GM12878 (cell line): ENCODE measurements around the gene FTO. TPM values are rescaled to one million over a fixed set of nuclear protein-coding genes. Genes with fewer than 3 reads are reported as not detected.

Source experiments
- ATAC-seq: fragments of 200-7000 bp; cut with Tn5 transposase; 3 replicates; pipeline ENCODE4 v1.9.1; 2020; ENCODE audit warnings: mild to moderate bottlenecking, moderate library complexity
- BruUV-seq: library from RNA; stranded (reverse); fragments of 400-500 nt; replicated peaks from 2 replicates; lab custom pipeline; 2021; lab: Mats Ljungman, UMichigan
- CTCF ChIA-PET: fragments of 300-600 bp; sonication (Branson Sonifier 250); formaldehyde crosslinking; extraction: SDS; loops from one replicate; lab custom pipeline; 2021; ENCODE audit warnings: inconsistent platforms; lab: Yijun Ruan, JAX
- POLR2A ChIA-PET: fragments of 350-600 bp; formaldehyde crosslinking; extraction: SDS; loops from one replicate; lab custom pipeline; 2021; ENCODE audit warnings: inconsistent platforms; lab: Charles Lee
- RAD21 ChIA-PET: fragments of 300-600 bp; sonication (Branson Sonifier 250); formaldehyde crosslinking; loops from one replicate; lab custom pipeline; 2023; ENCODE audit warnings: antibody characterized with exemption; ENCODE audit not compliant: unreplicated experiment; lab: Charles Lee
- SMC1A ChIA-PET: fragments of 300-600 bp; sonication (Branson Sonifier 250); formaldehyde crosslinking; loops from one replicate; lab custom pipeline; 2023; ENCODE audit not compliant: unreplicated experiment, uncharacterized antibody; lab: Charles Lee
- DNase-seq: peaks from one replicate; pipeline ENCODE4 v3.0.0-alpha.2; 2011; ENCODE audit warnings: low read depth, low spot score
- FAIRE-seq: peaks from 3 replicates; lab custom pipeline; 2011; peaks lifted over from hg19 to GRCh38; lab: Jason Lieb, UNC
- H2AFZ ChIP-seq: 2 replicates; pipeline ENCODE4 v1.6.0; 2011; ENCODE audit warnings: low read depth, low read length, control low read depth; ENCODE audit not compliant: control insufficient read depth
- H3K27ac ChIP-seq: 2 replicates; pipeline ENCODE4 v1.5.1; 2011; ENCODE audit warnings: control low read depth; ENCODE audit not compliant: control insufficient read depth, insufficient read depth
- H3K27me3 ChIP-seq, 2 experiments: replicated peaks in 1 of 2; 2 replicates each; pipeline versions ENCODE4 v1.6.0 to v1.6.1; 2011; ENCODE audit warnings: low read length in 1 of 2; ENCODE audit not compliant: control insufficient read depth in 2 of 2, insufficient read depth in 2 of 2
- H3K36me3 ChIP-seq, 2 experiments: 2 replicates each; pipeline ENCODE4 v1.5.1; 2011; ENCODE audit warnings: low read length in 1 of 2; ENCODE audit not compliant: control insufficient read depth in 2 of 2, insufficient read depth in 2 of 2
- H3K4me1 ChIP-seq: 2 replicates; pipeline ENCODE4 v1.6.1; 2011; ENCODE audit warnings: mild to moderate bottlenecking, low read length, moderate library complexity, mixed read lengths; ENCODE audit not compliant: control insufficient read depth, insufficient read depth
- H3K4me2 ChIP-seq: 2 replicates; pipeline ENCODE4 v1.6.0; 2011; ENCODE audit warnings: control low read depth; ENCODE audit not compliant: control insufficient read depth, insufficient read depth
- H3K4me3 ChIP-seq: fragments of 200-600 bp; sonication (generic); 2 replicates; pipeline ENCODE4 v1.5.1; 2016
- H3K79me2 ChIP-seq: 2 replicates; pipeline ENCODE4 v1.6.0; 2011; ENCODE audit warnings: low read length; ENCODE audit not compliant: control insufficient read depth, insufficient read depth
- H3K9ac ChIP-seq: 2 replicates; pipeline ENCODE4 v1.8.0; 2011; ENCODE audit warnings: low read length, control low read depth, mixed read lengths; ENCODE audit not compliant: control insufficient read depth, insufficient read depth
- H3K9me3 ChIP-seq: replicated peaks from 3 replicates; pipeline ENCODE4 v1.5.1; 2011; ENCODE audit warnings: mild to moderate bottlenecking, low read length; ENCODE audit not compliant: control insufficient read depth, insufficient read depth
- H4K20me1 ChIP-seq: 2 replicates; pipeline ENCODE4 v1.6.0; 2011; ENCODE audit not compliant: control insufficient read depth, insufficient read depth
- MXI1 ChIP-seq: fragments of 150-350 bp; IDR thresholded peaks from 2 replicates; pipeline ENCODE4 v1.6.1; 2011; ENCODE audit warnings: low read depth, mild to moderate bottlenecking, inconsistent platforms, low read length, improper control_type of control experiment
- PAX8 ChIP-seq: fragments of 450-650 bp; IDR thresholded peaks from 2 replicates; pipeline ENCODE4 v1.6.1; 2017; ENCODE audit warnings: mild to moderate bottlenecking, moderate library complexity
- RAD21 ChIP-seq: IDR thresholded peaks from 2 replicates; pipeline ENCODE4 v1.6.1; 2011; ENCODE audit warnings: mild to moderate bottlenecking, low read depth, low read length, moderate library complexity; ENCODE audit not compliant: insufficient read depth
- RAD51 ChIP-seq: fragments of 450-650 bp; IDR thresholded peaks from 2 replicates; pipeline ENCODE4 v1.6.1; 2016; ENCODE audit warnings: moderate library complexity, mild to moderate bottlenecking, inconsistent platforms
- RB1 ChIP-seq: fragments of 450-650 bp; formaldehyde crosslinking; IDR thresholded peaks from 2 replicates; pipeline ENCODE4 v1.6.1; 2017; ENCODE audit warnings: mild to moderate bottlenecking, borderline replicate concordance
- STAT1 ChIP-seq: fragments of 450-650 bp; conservative IDR thresholded peaks from 2 replicates; pipeline ENCODE4 v1.6.1; 2014; ENCODE audit warnings: antibody characterized with exemption, mild to moderate bottlenecking
- TBL1XR1 ChIP-seq: IDR thresholded peaks from 2 replicates; pipeline ENCODE4 v1.6.1; 2012; ENCODE audit warnings: low read depth, low read length, improper control_type of control experiment
- ZZZ3 ChIP-seq: IDR thresholded peaks from 2 replicates; pipeline ENCODE4 v1.6.1; 2011; ENCODE audit warnings: low read depth; ENCODE audit not compliant: control insufficient read depth, insufficient read length
- WGBS: methylation state at CpG from one replicate; pipeline ENCODE4 v1.1.6; 2016; ENCODE audit warnings: low lambda C conversion rate; ENCODE audit not compliant: insufficient replicate concordance, insufficient coverage; ENCODE audit errors: missing lambda C conversion rate; 5-methylcytosine and 5-hydroxymethylcytosine counted together
- in situ Hi-C: fragments of 300-500 bp; cut with MboI; formaldehyde crosslinking; loops from 9 replicates; pipeline ENCODE4 v1.14.3; 2018; ENCODE audit warnings: mixed read lengths
- intact Hi-C: fragments of 100-400 bp; cut with micrococcal nuclease; formaldehyde crosslinking; loops from one replicate; pipeline ENCODE4 v1.14.2; 2022; ENCODE audit not compliant: unreplicated experiment
- polyA plus RNA-seq, 11 experiments: library from polyadenylated mRNA; depleted of rRNA in 4 of 11; unstranded in 6 of 11; stranded (reverse) in 5 of 11; fragments of >200 nt; fragmentation: Nextera tagmentation in 4 of 11; fragmentation: Illumina TruSeq in 1 of 11; extraction: Ambion mirVana in 4 of 11; extraction: Trizol in 1 of 11; gene quantifications; 1 replicate in 1 of 11; 2 replicates in 10 of 11; pipeline versions ENCODE4 v1.2.1 to v1.2.3, GENCODE V29; 2011 to 2016; ENCODE audit warnings: inconsistent platforms in 2 of 11, missing spikeins in 2 of 11, low read depth in 1 of 11
- total RNA-seq, 4 experiments: library from RNA; depleted of rRNA in 3 of 4; stranded (reverse); fragments of >200 nt in 3 of 4; fragmentation: Illumina TruSeq in 1 of 4; extraction: Trizol in 1 of 4; gene quantifications; 2 replicates each; pipeline versions ENCODE4 v1.2.1 to v1.2.3, GENCODE V29; 2013 to 2021
- TF ChIP-seq, protein P1 (sequence below), 3 experiments: IDR thresholded peaks in 2 of 3; conservative IDR thresholded peaks in 1 of 3; 2 replicates each; pipeline ENCODE4 v1.5.1; 2011; ENCODE audit warnings: low read depth in 3 of 3, low read length in 3 of 3, mild to moderate bottlenecking in 3 of 3, control low read depth in 2 of 3, moderate library complexity in 2 of 3, inconsistent platforms in 1 of 3, mixed read lengths in 1 of 3; ENCODE audit not compliant: control insufficient read depth in 2 of 3, insufficient read depth in 1 of 3; ENCODE audit errors: extremely low read depth in 1 of 3

The FTO gene
- total and polyA plus RNA-seq, 10 of the 15 experiments (the other 5 are each of a cell fraction or from before 2014, with no cell fraction given) = 20.1 to 55.0 (median 47.0) TPM

DNA sequence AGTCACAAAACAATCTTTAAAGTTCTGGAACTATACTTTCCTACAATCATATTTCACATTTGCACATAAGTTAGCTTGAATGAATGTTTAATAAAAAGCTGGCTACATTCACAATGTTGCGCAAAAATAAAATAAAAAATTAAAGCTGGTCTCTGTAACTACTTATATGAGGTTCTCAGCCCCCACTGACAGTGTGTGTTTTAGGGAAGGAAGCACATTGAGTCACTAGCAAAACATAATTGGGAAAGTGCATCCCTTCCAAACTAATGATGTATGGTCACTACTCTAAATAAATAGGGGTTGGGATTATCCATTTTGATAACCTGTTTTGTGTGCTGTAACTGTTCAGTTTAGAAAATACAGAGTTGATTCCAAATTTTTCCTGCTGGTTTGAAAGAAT lies 330.7 kb downstream of the FTO start:
- RAD21 ChIA-PET = no interaction called here
- H3K4me3 ChIP-seq = no peak overlapping the region
- in situ Hi-C loops (no loop called here), intact Hi-C loops (no loop called here)
- ATAC-seq (no peak), FAIRE-seq (no peak), DNase-seq (no peak)
- no peak overlapping the region for H2AFZ ChIP-seq
- WGBS = 96% methylated on average over 1 of the region's 1 CpG
- H3K36me3 ChIP-seq = no peaks in the 10 kb centered on the region
- no peaks in the 10 kb centered on the region for H3K27me3 ChIP-seq
- no peaks in the 10 kb centered on the region for H3K4me1 ChIP-seq
- POLR2A ChIA-PET = no interaction called here
- TF ChIP-seq MXI1 = no peak
- TF ChIP-seq RB1 = no peak
- no peak for TF ChIP-seq RAD21
- no peak for TF ChIP-seq RAD51
- TF ChIP-seq TBL1XR1 = no peak
- no peak for TF ChIP-seq STAT1
- no peak for TF ChIP-seq PAX8
- H3K9me3 ChIP-seq = peaks cover 3% of the 10 kb centered on the region; the same call in 2 of the 3 replicates
- no peak overlapping the region for H3K27ac ChIP-seq
- CTCF ChIA-PET = no interaction called here
- no peak overlapping the region for H3K4me2 ChIP-seq
- no peaks in the 10 kb centered on the region for H4K20me1 ChIP-seq
- H3K9ac ChIP-seq = no peak overlapping the region
- SMC1A ChIA-PET = no interaction called here
- no TSS peak for BruUV-seq
- no peaks in the 10 kb centered on the region for H3K79me2 ChIP-seq

DNA sequence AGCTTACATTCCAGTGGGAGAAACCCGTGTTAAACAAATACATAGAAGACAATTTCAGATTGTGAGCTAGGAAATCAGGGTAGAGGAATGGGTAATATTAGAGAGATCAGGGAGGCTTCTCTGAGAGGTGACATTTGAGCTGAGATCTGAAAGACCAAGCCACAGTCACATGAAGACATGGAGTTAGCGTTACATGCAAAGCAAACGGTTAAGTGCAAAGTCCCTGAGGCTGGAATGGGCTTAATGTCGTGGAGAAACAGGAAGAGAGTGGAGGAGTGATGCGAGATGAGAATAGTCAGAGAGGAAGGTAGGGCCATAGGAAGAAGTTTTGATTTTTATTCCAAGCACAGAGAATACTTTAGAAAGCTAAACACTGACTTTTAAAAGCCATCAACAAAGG lies 336.5 kb downstream of the FTO start:
- 85% methylated on average over 5 of the region's 5 CpGs for WGBS
- CTCF ChIA-PET = no interaction called here
- no peaks in the 10 kb centered on the region for H3K9me3 ChIP-seq

More for the DNA sequence above, 336.5 kb downstream of the FTO start:
- ChIA-PET POLR2A (no interaction called here), RAD21 (no interaction called here), SMC1A (no interaction called here)
- no peak for TF ChIP-seq RB1
- no peak for TF ChIP-seq ZZZ3
- TF ChIP-seq MXI1 = no peak
- TF ChIP-seq, protein P1, sequence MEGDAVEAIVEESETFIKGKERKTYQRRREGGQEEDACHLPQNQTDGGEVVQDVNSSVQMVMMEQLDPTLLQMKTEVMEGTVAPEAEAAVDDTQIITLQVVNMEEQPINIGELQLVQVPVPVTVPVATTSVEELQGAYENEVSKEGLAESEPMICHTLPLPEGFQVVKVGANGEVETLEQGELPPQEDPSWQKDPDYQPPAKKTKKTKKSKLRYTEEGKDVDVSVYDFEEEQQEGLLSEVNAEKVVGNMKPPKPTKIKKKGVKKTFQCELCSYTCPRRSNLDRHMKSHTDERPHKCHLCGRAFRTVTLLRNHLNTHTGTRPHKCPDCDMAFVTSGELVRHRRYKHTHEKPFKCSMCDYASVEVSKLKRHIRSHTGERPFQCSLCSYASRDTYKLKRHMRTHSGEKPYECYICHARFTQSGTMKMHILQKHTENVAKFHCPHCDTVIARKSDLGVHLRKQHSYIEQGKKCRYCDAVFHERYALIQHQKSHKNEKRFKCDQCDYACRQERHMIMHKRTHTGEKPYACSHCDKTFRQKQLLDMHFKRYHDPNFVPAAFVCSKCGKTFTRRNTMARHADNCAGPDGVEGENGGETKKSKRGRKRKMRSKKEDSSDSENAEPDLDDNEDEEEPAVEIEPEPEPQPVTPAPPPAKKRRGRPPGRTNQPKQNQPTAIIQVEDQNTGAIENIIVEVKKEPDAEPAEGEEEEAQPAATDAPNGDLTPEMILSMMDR (IDR thresholded peaks at IDR 0.05 in 2 of 3, conservative IDR thresholded peaks at IDR 0.05 in 1 of 3; ENCODE audit: control insufficient read depth in 2 of 3, extremely low read depth in 1 of 3, insufficient read depth in 1 of 3, low read depth in 3 of 3, low read length in 3 of 3) = no peak
- Histone ChIP-seq H2AFZ (no peak overlapping the region), H4K20me1 (no peaks in the 10 kb centered on the region), H3K27me3 (no peaks in the 10 kb centered on the region), H3K79me2 (no peaks in the 10 kb centered on the region), H3K36me3 (no peaks in the 10 kb centered on the region), H3K27ac (no peak overlapping the region), H3K4me3 (no peak overlapping the region), H3K4me2 (no peak overlapping the region), H3K9ac (no peak overlapping the region), H3K4me1 (no peaks in the 10 kb centered on the region)
- ATAC-seq (no peak), DNase-seq (no peak), FAIRE-seq (no peak)
- in situ Hi-C loops = no loop called here
- intact Hi-C loops = no loop called here
- BruUV-seq = no TSS peak
